SH-SY5Y (cell line): ENCODE measurements around the gene PSD2.

ENCODE experiments used
- GATA2 ChIP-seq: IDR thresholded peaks from 2 replicates; pipeline ENCODE4 v1.6.1; 2011; ENCODE audit warnings: mild to moderate bottlenecking, low read depth, low read length
- GATA3 ChIP-seq: IDR thresholded peaks from 2 replicates; pipeline ENCODE4 v1.6.1; 2011; ENCODE audit warnings: low read depth, mild to moderate bottlenecking, low read length, moderate library complexity

DNA sequence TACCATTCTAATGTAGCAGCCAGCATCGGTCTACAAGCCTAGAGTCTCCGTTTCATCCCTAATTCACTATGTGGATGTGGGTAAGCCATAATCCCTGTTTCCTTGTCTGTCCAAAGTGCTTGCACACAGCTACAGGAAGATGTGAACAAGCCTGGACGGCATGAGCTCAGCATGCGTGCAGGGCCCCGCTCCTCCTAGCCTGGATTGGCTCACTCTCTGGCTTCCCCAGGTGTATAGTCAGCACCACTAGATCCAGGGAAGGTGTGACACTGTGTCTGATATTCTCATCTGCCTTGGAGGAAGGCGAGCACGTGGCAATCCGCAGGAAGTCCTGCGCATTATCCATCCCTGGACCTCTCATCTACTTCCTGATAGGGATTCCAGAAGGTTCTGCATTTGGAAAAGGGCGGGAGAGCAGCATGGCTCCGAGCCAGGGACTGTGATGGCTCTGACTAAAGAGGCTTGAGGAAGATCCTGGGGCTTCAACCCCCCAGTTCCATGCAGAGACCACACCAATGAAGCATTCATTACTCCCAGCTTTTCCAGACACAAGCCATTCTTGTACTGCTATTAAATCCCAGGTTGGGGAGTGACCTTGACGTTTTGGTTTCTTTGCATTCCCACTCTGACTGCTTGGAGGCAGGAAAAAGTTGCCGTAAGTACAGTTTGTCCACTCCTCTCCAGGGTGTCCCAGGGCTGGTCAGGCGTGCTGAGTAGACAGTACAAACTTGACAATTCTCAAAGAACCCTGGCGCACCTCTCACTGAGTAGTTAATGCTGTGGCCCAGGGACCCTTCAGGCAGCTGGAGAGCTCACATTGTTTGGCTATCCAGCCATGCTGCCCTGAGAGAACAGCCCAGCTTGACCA, 65.6 kb downstream of the PSD2 start:
- TF ChIP-seq GATA2 = no peak
- no peak for TF ChIP-seq GATA3
